Muscle of arm (tissue), 12 donors: Measurements from ENCODE around the gene NAXE. TPM values are rescaled to one million over a fixed set of nuclear protein-coding genes. Genes with fewer than 3 reads are reported as not detected.
"Not testable (repeated sequence)": the region's sequence is repeated elsewhere in the genome, so short reads cannot be mapped to it uniquely, and the experiment has no call there.

ENCODE experiments used
- DNase-seq: peaks from one replicate; pipeline ENCODE4 v3.0.0-alpha.2; 2013
- polyA plus RNA-seq, 12 donors: library from polyadenylated mRNA; unstranded; fragments of 120-200 nt; gene quantifications; one replicate each; pipeline ENCODE4 v1.2.1, GENCODE V29; 2013; ENCODE audit not compliant: insufficient read length in 12 of 12

NAXE gene
- polyA plus RNA-seq, 12 donors, result 21.4 to 36.4 (median 26.5) TPM; not detected in 1

DNA sequence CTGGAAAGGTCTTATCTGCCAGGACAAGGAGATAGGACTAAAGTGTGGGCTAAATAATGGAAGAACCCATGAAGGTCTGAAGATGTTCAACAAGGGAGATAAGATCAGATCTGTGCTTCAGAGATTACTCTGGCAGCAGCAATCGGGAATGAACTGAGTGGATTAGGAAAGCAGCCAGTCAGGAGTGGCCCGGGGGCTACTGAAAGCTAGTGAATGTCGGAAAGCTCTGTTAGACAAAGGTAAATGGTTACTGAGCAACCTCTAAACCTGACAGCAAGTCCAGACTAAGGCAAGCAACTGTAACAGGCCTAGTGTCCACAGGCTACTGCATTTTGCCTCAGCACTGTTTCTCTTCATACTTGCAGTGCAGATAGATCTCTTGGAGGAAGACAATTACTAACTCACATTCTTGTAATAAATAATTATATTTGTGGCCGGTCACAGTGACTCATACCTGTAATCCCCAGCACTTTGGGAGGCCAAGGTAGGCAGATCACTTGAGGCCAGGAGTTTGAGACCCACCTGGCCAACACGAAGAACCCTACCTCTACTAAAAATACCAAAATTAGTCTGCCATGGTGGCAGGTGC, 31.7 kb upstream of the NAXE start:
- DNase-seq, result no peak

DNA sequence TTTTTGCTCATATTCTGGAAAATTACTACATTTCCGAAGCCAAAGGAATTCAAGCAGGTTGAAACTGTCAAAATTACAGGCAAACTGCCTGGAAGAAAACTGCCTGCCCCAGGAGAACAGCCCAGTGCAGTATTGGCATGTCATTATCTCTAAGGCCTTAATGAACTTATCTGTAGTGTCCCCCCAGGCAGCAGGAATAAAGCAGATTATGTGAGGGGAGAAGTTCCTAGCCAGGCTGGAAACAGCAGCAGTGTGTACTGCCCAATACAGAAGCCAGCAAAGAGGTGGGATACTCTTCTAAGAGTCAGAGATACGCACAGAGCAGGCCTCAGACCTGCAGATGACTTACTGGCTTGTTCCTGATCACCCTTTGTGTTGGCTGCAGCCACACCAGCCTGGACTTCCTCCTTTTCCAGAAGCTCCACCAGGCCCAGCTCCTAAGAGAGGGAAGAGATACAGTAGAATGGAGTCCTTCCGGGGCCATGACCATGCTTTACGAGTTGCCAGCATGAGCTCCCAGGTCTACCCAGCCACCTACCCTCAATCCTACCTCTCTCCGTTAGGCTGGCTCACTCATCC, 30.9 kb upstream of the NAXE start:
- DNase-seq, result no peak

DNA sequence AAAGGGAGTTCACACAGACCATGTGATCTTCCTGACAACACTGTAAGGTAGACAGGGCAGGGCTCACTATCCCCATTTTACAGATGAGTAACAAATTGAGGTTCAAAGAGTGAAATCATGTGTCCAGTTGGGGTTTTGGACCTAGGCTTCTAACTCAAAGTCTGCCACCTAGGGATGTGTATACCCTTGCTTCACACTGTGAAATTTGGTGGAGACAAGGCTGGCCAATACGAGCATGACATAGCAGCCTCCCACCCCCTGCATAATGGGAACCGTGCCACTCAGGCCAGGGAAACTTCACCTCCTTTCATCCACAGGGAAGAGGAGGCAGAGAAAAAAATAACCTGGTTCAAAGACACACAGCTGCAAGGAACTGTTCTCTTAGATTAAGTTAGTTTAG, 26.1 kb upstream of the NAXE start:
- no peak for DNase-seq

DNA sequence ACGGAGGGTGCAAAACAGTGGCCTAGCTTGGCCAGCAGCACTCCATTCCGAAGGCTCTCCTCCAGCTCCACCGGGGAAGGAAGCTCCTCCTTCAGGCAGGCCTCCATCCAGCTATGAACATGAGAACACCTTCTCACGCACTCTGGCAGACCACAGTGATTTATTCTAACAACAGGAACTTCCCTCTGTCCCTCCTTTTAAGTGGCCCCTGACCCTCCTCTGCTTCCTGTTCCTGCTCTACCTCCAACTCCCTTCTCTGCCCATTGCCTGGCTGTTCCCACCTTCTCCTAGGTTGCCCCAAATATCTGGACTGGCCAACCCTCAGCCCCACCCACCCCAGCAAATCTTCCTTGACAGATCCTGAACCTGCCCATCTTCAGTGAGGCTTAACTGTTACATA, 25.1 kb upstream of the NAXE start:
- no peak for DNase-seq

DNA sequence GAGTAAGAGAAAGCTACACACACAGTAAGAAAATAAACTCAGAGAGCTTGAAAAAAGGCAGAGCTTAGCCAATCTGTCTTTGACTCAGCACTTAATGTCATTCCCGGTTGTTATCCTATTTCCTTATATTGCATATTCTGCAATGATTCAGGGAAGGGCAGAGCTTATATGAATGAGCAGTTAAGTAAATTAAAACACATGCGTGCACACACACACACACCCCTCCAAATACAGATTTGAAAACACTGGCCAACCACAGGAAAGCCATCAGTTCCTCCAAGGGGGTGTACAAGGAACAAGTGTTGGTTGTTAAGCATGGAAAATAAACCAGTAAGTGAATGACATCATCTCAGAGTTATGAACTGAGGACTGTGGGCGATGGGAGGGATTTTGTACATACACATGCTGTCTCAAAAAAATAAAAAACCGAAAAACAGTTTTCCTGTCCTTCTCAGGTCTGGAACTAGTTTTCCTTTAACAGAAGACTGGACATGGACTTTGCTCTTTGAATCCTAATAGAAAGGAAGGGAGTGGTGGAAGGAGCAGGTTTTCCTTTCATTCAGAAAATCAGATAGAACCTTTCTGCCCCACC, 20.2 kb upstream of the NAXE start:
- DNase-seq, result no peak

DNA sequence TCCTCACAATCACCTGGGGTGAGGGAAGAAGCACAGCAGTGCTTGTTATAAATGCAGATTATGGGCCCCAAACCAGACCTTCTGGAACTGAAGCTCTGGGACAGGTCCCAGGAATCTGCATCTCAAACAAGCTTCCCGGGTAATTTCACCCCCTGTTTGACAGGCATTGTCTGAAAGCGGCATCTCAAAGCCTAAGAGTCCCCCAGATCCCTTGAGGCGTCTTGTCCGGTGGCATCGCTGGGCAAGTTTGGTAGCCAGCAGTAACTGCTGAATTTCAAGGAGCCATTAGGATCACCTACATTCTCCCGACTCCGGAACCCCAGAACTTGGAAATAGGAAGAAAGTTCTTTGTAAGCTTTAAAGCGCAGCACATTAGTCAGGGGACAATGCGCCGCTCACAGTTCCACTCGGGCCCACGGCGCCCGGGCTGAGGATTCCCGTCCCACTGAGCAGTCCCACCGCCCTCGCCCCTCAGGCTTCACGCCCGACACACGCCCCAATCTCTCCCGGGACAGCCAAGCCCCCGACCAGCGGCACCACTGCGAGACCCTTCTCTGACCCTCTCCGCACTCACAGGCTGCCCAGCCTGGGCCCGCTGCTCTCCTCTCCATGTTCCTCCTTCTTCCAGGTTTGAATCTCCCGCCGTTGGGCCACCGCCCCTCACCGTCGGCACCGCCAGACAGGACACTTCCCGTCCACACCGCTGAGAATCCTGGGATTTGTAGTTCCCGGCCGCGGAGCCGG, 19.5 kb upstream of the NAXE start, which contains the start of gene IQGAP3:
Gene IQGAP3, minus strand, starts transcription at position 647 of the 744 bp plus-strand sequence. Its CDS starts 36 bp downstream, at position 611.
- peak; percentile 79 for DNase-seq

DNA sequence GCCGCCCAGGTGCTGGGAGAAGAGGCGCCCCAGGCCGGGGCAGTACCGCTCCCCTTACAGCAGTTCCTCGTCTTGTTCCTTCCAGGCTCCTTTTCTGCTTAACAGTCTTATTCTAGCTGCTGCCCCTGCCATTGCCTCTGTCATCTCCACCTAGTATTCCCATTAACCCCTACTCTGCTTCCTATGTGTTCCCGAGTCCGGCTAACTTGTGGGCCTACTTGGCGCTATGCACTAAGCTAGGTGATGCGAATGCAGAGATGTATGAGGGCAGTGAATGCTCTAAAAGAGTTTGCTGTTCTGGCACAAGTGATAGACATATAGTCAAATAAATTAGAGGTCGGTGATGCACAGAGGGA, 18.9 kb upstream of the NAXE start:
- no peak for DNase-seq

DNA sequence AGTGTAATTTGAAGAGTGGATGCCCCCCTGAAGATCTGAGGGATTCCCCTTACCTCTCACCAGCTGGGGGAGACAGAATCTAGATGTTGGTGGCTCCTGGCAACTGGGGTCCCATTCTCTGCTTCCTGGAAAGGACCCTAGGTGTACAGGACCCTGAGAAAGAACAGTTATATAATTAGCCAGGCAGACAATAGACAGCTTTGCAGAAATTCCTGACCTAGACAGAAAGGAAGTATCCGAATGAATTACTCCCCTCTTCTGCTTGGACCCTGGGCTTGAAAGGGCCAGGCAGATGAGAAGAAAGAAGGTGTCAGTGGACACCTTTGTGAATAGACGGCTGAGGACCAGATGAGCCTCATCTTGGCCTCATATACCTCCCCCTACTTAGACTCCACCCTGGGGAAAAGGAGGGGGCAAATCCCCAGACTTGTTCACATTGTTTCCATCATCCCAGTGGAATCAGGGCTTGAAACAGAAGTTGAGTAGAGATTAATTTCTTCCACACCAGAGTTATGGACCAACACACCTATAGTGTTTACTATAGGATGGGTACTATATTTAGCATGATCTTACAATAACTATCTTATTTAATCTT, 17.4 kb upstream of the NAXE start:
- DNase-seq, result no peak

DNA sequence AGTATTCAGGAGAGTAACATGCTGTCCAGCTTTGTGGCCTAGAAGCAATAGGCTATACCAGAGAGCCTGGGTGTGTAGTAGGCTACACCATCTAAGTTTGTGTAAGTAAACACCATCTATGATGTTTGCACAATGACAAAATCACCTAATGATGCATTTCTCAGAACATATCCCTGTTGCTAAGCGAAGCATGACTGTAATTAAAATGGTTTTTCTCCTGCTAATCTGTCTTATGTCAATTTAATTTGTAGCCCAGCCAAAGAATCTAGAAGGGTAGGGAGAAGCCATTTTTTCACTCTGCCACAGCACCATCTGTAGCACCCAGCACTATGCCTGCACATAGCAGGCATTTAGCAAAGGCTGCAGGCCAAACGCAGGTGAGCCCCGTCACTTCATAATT, 14.0 kb upstream of the NAXE start:
- DNase-seq, result no peak

DNA sequence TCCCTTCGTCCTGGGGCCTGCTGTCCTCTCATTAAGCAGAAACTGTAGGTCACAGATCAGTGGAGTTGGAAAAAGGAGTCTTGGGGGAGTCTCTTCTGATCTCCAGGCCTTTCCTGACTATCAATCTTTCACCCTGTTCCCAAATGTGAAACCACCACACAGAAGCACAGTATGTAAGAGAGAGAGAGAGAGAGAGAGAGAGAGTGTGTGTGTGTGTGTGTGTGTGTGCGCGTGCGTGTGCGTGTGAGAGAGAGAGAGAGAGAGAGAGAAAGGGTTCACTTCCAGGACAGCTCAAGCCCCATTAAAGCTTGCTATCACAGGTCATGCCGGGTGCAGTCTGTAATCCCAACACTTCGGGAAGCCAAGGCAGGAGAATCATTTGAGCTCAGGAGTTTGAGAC, 13.5 kb upstream of the NAXE start:
- no peak for DNase-seq

DNA sequence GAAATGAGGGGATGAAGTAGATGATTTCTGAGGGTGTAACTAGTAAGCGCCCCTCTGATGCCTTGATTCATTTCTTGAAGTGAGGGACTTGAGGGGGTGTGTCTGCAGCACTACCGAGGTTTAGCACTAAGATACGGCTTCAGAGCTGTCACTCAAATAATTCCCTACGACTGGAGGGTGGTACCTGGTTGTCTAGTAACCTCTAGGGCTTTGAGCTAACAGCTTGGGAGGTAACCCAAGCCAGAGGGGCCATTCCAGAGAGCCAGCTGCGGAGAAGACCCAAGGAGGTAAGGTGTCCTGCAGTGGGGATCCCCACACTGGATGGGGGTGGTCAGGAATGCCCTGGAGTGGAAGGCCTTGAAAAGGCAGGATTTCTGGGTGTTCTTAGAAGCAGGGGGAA, 12.1 kb upstream of the NAXE start, which contains the start of gene TTC24:
Gene TTC24, plus strand, starts transcription at position 252 of the 400 bp plus-strand sequence. CDS start 1,642 bp downstream, outside the sequence.
- no peak for DNase-seq

DNA sequence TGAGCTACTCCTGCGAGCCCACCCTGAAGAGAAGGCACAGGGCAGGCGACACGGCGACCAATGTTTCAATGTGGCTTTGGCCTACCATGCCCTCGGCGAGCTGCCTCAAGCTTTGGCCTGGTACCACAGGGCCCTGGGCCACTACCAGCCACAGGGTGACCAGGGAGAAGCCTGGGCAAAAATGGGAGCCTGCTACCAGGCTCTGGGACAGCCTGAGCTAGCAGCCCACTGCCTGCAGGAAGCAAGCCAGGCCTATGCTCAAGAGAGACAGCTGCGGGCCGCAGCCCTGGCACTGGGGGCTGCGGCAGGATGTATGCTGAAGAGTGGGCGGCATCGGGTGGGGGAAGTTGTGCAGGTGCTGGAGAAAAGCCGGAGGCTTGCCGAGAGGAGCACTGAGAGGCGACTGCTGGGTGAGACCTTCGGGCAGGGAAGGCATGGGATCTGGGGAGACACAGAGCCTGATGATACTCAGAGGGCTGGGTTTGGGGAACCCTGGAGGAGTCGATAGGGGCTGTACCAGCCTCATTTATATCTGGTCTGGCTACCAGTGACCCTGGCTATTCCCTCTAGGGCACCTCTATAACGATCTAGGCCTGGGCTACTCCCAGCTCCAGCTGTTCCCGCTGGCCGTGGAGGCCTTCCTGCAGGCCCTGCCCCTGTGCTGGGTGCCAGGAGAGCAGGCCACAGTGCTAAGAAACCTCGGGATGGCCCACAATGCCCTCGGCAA, 9.8 kb upstream of the NAXE start:
- no peak for DNase-seq

DNA sequence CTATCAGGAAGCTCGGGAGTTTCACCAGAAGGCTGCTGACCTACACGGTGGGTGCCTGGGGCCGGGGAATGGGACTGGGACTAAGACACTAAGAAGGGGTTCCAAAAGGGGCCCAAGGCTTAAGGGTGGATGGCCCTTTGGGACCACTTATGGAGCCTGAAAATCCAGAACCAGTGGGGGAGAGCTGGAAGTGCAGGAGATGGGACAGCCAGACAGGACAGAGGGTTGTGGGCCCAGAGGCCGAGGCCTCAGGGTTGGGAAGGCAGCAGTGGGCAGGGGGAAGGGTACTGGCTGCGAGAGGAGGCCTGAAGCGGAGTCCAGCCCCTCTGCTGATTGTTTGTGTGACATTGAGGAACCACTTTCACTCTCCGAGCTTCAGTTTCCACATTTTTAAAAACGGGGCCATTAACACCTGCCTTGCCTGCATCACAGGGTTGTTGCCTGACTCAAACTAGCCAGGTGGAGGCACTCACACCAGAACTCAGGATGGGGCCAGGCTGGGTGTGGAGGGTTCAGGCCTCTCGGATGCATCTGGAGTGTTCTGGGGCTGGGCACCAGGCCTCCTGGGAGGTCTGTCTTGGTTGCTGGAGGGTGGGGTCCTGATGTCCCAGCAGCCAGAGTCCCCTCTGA, 9.1 kb upstream of the NAXE start:
- no peak for DNase-seq

DNA sequence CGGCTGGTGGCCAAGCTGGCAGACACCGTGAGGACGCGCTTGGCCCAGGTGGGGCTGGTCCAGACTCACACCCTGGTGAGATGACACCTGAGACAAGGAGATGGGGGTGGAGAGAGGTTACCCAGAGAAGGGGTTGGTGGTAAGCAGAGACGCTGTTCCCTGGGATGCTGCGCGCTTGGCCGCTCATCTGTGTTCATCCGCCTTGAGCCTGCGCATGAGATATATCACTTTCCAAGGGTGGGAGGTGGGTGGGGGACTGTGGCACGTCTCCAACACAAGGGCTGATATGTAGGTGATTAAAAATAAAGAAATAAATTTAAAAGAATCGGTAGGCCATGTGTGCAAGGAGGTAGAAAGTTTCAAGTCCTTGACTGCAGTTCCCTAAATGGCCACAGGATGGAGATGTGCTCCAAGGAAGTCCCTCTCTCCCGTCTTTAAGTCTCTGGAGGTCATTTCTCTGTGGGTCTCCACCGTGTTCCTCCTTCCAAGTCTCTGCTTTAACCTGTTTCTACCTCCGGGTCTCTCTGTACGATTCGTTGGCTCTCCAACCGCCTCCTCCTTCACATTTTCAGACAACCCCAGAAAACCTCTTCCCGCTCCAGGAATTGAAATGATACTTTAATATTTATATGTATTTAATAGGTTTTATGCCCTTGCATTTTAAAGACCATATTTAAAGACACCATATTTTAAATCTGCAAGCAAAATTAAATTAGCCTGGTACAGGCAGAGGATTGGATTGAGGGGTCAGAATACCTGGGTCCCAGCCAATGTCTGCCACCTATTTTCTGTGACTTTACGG, 7.6 kb upstream of the NAXE start:
- DNase-seq, result peak; percentile 74

DNA sequence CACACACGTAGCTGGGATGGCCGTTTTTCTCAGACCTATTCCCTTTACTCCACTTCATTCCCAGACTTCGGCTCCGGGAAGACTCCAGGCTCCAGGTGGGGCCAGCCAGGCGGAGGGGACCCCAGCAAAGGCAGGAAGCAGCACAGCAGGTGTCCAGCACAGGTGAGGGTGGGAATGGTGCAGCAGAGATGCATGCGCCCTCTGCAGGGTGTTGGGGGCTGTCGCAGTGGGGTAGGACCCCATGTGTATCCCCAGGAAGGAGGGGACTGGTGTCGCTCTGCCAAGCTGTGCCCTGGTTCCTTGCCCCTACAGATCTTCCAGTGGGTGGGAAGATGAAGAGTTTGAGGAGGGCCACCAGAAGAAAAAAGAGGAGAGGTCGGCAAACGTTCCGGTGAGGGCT, 6.8 kb upstream of the NAXE start:
- DNase-seq, result no peak

DNA sequence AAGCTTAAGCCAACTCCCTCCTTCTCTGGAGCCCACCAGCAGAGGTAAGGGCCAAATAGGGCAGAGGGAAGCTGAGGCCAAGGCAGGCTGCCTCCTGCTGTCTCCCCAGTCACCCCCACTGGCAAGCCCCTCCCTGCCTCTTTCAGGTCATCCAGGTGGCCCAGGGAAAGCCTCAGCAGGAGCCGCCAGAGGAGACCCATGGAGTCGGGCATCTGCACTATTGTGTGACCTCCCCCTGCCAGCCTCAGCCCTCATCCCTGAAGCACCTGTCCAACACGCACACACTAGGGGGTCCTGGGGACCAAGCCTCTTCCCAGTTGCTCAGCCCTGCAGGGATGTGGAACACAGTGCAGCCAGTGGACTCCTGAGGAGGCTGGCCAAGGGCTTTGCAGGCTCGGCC, 5.3 kb upstream of the NAXE start:
- no peak for DNase-seq

DNA sequence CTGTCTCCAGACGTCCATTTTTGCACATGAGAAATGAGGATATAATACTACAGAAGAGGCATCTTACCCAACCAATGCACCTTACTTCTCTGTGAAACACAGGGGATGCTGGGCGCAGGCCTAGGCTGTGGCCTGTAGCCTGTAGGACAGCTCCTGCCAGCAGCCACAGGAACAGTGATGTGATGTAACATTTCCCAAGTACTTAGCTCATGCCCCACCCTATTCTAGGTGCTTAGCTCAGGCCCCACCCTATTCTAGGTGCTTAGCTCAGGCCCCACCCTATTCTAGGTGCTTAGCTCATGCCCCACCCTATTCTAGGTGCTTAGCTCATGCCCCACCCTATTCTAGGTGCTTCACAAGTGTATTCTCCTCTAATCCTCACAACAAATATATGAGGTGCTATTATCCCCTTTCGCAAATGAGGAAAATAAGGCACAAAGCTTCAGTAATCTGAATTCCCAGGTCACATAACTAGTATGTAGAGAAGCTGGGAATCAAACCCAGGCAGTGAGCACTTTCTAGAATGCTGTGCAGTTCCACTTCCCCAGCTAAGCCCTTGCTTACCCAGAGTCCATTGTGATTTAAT, 4.6 kb upstream of the NAXE start:
- no peak for DNase-seq

DNA sequence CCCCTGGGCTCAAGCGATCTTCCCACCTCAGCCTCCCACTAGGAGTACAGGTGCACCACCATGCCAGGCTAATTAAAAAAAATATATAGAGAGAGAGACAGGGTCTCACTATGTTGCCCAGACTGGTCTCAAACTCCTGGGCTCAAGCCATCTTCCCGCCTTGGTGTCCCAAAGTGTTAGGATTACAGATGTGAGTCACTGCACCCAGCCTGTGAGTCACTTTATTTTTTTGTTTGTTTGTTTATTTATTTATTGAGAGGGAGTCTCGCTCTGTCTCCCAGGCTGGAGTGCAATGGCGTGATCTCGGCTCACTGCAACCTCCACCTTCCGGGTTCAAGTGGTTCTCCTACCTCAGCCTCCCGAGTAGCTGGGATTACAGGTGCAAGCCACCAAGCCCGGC, 3.6 kb upstream of the NAXE start:
- not testable (repeated sequence) for DNase-seq

DNA sequence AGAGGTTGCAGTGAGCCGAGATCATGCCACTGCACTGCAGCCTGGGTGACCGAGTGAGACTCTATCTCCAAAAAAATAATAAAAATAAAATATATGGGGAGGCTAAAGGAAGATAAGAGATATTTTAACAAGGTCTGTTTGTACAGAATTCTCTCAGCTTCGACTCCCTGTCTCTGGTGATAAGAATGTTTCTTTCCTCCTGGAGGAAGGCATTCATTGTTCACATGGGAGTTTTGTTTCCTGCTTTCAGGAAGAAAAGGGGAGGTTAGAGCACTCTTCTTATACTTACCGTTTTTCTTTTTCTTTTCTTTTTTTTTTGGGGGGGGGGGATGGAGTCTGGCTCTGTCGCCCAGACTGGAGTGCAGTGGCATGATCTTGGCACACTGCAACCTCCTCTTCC, 2.0 kb upstream of the NAXE start:
- no peak for DNase-seq
